Activated naive CD8-positive, alpha-beta T cell treated with anti-CD3 and anti-CD28 coated beads for 36 hours (primary cell): ENCODE measurements around the gene ST6GALNAC4. TPM values are rescaled to one million over a fixed set of nuclear protein-coding genes. Genes with fewer than 3 reads are reported as not detected.

Experiments used
- DNase-seq: peaks from one replicate; pipeline ENCODE4 v3.0.0; 2021
- H3K27ac Mint-ChIP-seq: one replicate; pipeline ENCODE4 v1.8.0; 2022; ENCODE audit warnings: mild to moderate bottlenecking, moderate library complexity, mixed read lengths
- H3K27me3 Mint-ChIP-seq: one replicate; pipeline ENCODE4 v1.8.0; 2022; ENCODE audit warnings: mild to moderate bottlenecking, mixed read lengths
- H3K36me3 Mint-ChIP-seq: one replicate; pipeline ENCODE4 v1.8.0; 2021; ENCODE audit warnings: mild to moderate bottlenecking, mixed read lengths
- H3K4me1 Mint-ChIP-seq: one replicate; pipeline ENCODE4 v1.8.0; 2021; ENCODE audit warnings: mixed read lengths
- H3K4me3 Mint-ChIP-seq: one replicate; pipeline ENCODE4 v1.8.0; 2022; ENCODE audit warnings: mild to moderate bottlenecking, moderate library complexity, mixed read lengths
- H3K9me3 Mint-ChIP-seq: one replicate; pipeline ENCODE4 v1.8.0; 2022; ENCODE audit warnings: mixed read lengths
- total RNA-seq, 2 experiments: library from RNA; stranded (reverse); gene quantifications; one replicate each; pipeline ENCODE4 v1.2.3, GENCODE V29; 2021

Gene ST6GALNAC4
- total RNA-seq, 2 experiments from 2014 or later: 45.3 to 51.2 TPM

DNA sequence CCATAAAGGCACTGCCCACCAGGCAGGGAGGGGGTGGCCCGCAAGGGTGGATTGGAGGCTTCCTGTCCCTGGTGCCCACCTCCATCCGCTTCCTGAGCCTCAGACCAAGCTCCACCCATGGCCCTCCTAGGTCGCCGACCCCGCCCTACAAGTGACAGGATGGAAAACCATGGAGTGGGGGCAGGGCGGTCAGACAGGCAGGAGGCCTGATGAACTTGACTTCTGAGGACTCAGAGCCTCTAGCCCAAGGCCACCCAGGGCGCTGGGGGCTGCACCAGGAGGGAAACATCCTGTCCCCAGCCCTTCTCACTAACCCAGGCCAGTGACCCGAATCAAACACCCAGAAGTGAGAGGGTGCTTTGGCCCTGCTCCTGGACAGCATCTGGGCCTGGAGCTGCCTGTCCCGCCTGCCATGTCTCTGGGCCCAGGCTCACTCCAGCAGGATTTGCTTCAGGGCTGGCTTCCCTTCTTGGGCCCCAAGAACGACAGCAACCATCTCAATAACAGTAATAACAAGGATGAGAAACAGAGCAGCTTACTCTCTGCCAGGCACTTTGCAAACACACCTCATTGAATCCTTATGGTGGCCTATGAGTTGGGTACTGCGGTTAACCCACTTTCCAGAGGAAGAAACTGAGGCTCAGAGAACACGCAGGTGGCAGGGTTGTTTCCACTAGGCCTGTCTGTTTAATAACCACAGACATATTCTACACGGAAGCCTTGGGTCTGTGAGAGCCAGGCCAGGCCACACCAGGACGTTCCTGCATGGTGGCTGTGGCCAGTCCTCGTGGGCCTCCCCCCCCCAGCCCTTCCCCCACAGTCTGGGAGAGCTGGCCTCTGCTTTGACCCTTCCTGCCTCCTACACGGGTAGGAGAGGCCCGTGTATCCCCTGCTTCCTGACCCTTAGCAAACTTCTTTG lies 13.0 kb downstream of the ST6GALNAC4 start:
- no peaks in the 10 kb centered on the region for H3K27me3 Mint-ChIP-seq
- H3K36me3 Mint-ChIP-seq: peaks cover 15% of the 10 kb centered on the region
- peak overlapping the region; percentile 97 for H3K27ac Mint-ChIP-seq
- peak overlapping the region; percentile 85 for H3K4me3 Mint-ChIP-seq
- DNase-seq: peak; percentile 91
- peaks cover 54% of the 10 kb centered on the region for H3K4me1 Mint-ChIP-seq
- no peaks in the 10 kb centered on the region for H3K9me3 Mint-ChIP-seq

DNA sequence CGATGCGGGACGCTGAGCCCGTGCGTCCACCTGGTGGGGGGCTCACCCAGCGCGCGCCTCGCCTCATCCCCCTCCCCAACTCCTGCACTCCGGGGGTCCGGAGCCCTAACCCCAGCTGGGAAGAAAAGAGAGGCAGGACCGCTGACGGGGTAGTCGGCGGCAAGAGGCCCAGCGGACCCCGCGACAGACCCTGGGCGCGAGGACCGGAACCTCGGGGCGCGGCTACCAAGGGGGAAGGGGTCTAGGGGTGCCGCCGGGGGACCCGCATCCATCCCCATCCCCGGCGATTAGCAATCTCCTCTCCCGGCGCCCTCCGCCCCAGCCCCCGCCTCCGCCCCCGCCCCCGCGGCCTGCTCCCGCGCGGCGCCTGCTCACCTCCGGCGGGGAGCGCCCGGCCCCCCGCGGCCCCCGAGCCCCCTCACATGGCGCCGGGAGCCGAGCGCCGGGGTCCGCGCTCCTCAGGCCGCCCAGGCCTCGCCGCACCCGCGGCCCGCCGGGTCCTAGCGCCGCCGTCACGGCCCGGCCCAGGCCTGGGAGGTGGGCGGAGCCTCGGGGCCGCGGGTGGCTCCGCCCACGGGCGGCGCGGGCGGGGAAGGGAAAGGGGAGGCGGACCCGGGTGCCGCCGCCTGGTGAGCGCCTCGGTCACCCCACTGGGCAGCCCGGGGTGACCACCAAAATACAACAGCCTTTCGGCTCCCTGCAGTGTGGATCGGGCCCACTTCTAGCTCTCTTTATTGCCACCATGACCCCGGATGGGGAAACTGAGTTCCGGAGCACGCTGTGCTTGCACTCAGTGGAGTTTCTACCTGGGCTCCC lies 17.5 kb downstream of the ST6GALNAC4 start, which contains the start of gene ST6GALNAC6:
Gene ST6GALNAC6 (minus strand): TSS at position 476 of the 816 bp plus-strand sequence. CDS start 1,622 bp downstream, outside the sequence.
- Mint-ChIP-seq H3K27me3 (no peaks in the 10 kb centered on the region), H3K4me1 (peaks cover 36% of the 10 kb centered on the region)
- peak; percentile 87 for DNase-seq

DNA sequence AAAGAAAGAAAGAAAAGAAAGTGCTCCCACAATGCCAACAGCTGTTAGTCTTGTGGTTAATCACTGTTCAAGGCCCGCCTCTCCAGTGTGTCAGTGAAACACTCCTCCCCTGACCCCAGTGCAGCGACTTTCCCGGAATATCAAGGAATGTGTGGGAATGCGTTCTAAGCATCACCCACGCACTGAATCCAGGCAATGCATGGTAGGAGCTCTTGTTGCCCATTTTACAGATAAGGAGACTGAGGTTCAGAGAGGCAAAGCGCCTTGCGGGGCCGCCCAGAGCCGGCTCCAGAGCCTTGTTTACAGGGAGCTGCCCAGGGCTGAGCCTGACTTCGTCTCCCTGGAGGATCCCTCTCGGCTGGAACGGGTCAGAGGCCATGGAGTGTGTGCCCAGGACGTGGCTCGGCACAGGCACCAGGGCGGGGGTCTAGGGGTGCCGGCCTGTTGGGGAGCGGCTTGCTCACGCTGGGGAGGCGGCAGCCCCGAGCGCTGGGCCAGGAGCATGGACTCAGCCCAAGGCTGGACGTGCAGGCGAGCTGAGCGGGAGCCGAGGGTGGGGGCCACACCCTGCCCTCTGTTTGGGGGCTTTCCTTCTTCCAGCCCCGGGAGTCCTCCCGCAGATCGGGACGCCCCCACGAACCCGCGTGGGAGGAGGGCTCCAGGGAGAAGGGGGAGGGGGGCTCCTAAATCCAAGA lies 18.3 kb downstream of the ST6GALNAC4 start:
- H3K36me3 Mint-ChIP-seq: peaks cover 46% of the 10 kb centered on the region
- peak; percentile 41 for DNase-seq
- H3K27ac Mint-ChIP-seq: peak overlapping the region; percentile 83
- H3K4me1 Mint-ChIP-seq: peaks cover 29% of the 10 kb centered on the region
- H3K9me3 Mint-ChIP-seq: peaks cover 1% of the 10 kb centered on the region
- no peaks in the 10 kb centered on the region for H3K27me3 Mint-ChIP-seq
- peak overlapping the region; percentile 88 for H3K4me3 Mint-ChIP-seq

More for the DNA sequence above, 17.5 kb downstream of the ST6GALNAC4 start, which contains the start of gene ST6GALNAC6:
- peaks cover 43% of the 10 kb centered on the region for H3K36me3 Mint-ChIP-seq
- peak within 1 kb of the TSS; percentile 83 for H3K27ac Mint-ChIP-seq
- H3K4me3 Mint-ChIP-seq: peak within 1 kb of the TSS; percentile 88
- H3K9me3 Mint-ChIP-seq: peaks cover 1% of the 10 kb centered on the region

DNA sequence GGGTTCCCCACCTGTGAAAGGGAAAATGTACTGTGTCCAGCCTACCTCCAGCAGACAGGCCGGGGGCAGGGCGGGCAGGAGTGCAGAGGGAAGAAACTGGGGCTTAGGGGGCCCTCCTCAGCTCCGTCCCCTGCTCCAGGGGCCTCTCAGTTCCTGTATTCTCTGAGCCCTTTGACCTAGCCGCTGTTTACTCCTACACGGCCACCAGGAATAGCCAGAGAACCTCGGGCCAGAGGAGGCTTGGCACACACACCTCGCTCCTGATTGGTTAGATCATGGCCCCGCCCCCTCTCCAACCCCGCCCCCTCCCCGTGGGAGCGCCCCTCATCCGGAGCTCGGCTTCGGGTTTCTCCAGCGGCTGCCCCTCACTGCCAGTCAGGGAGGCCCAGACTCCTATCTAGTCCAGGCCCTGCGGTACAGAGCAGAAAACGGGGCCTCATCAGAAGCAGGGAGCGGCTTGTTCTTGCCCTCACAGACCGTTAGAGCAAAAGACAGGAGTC lies 19.6 kb downstream of the ST6GALNAC4 start:
- peaks cover 57% of the 10 kb centered on the region for H3K36me3 Mint-ChIP-seq
- H3K9me3 Mint-ChIP-seq: peaks cover 3% of the 10 kb centered on the region
- no peak for DNase-seq
- H3K27me3 Mint-ChIP-seq: no peaks in the 10 kb centered on the region
- H3K27ac Mint-ChIP-seq: no peak overlapping the region
- no peak overlapping the region for H3K4me3 Mint-ChIP-seq
- H3K4me1 Mint-ChIP-seq: peaks cover 24% of the 10 kb centered on the region

DNA sequence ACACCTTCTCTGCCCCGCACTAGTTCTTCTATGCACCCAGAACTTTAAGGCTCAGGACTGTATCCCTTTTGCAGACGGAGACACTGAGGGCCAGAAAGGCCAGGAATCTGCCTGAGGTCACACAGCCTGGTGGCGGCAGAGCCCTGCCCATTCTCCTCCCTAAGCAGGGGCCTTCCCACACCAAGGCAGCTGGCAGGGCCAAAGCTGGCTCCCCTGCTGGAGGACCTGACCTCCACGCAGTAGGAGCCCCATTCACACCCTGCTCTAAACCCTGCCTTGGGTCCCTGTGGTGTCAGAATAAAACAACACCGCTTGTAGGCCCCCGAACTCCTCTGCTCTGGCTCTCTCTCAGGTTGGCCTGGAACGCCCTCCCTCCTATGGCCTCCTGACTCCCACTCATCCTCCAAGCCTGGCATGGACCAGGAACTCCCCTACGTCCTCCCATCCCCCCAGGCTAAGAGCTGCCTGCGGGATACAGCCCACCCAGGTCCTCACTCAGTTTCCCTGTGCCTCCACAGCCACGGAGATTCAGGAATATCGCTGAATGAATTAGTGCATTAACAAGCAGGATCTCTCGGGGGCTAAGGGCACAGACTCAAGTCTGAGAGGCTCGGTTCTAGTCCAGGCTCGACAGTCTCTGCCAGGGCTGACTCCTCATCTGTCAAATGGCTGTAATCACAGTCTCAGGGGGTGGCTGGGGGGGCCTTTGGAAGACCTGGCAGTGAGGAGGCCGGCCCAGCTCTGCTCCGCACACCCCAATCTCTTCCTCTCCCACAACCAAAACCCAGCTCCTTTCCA lies 20.2 kb downstream of the ST6GALNAC4 start:
- no peak for DNase-seq
- peaks cover 57% of the 10 kb centered on the region for H3K36me3 Mint-ChIP-seq
- no peak overlapping the region for H3K27ac Mint-ChIP-seq
- peaks cover 20% of the 10 kb centered on the region for H3K4me1 Mint-ChIP-seq
- H3K4me3 Mint-ChIP-seq: no peak overlapping the region
- H3K27me3 Mint-ChIP-seq: no peaks in the 10 kb centered on the region
- H3K9me3 Mint-ChIP-seq: peaks cover 3% of the 10 kb centered on the region

DNA sequence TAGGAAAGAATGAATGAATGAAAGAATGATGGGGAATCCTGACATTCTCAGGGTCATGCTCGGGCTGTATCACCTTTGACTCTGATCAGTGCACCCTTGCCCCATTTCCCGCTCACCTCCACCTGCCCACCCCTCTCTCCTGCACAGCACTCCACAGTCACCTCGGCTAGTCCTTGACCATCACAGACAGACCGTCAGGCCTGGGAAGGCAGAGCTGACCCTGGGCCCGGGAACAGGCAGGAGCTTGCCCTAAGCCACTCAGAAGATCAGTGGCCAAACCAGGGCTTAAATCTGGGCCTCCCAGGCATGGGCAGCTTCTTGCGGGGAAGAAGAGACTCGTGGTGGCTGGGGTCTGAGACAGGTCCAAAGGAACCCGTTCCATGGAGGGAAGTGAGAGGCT lies 21.0 kb downstream of the ST6GALNAC4 start:
- Mint-ChIP-seq H3K4me3 (no peak overlapping the region), H3K9me3 (peaks cover 3% of the 10 kb centered on the region), H3K27me3 (no peaks in the 10 kb centered on the region), H3K36me3 (peaks cover 60% of the 10 kb centered on the region), H3K4me1 (peaks cover 17% of the 10 kb centered on the region), H3K27ac (no peak overlapping the region)
- DNase-seq: no peak

DNA sequence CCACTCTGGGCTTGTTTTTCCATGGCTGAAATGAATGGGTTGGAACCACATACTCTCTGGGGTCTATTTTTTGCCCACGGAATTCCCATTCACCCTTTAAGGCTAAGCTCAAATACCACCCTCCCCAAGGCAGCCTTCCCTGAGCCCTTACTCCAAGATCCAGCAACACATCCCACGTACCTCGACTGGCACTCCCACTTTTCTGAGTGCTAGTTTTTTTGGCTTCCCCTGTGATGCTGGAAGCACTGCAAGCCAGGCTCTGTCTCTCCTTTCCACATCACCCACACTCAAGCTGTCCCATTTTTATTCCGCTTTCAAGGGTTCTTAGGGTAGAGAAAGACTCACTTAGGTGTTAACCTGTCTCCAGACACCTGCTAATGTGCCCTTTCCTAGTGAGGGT lies 23.4 kb downstream of the ST6GALNAC4 start:
- no peak for DNase-seq
- Mint-ChIP-seq H3K9me3 (peaks cover 3% of the 10 kb centered on the region), H3K27ac (peak overlapping the region; percentile 17), H3K4me1 (peaks cover 9% of the 10 kb centered on the region), H3K36me3 (peaks cover 62% of the 10 kb centered on the region), H3K27me3 (no peaks in the 10 kb centered on the region), H3K4me3 (no peak overlapping the region)

DNA sequence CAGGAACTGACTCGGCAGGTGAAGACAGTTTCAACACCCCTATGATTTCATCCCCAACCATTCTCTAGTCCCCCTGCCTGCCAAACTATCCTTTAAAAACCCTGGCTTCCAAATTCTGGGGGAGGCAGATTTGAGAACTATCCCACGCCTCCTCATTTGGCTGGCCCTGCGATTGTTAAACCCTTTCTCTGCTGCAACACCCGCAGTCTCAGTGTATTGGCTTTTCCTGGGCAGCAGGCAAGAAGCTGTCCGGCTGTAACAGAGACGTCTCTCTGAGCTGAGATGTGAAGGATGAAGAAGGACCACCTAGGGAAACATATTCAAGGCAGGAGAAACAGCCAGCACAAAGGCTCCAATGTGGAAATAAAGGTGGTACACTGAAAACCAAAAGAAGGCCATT lies 24.0 kb downstream of the ST6GALNAC4 start:
- H3K4me3 Mint-ChIP-seq: no peak overlapping the region
- peaks cover 3% of the 10 kb centered on the region for H3K9me3 Mint-ChIP-seq
- DNase-seq: no peak
- H3K27me3 Mint-ChIP-seq: no peaks in the 10 kb centered on the region
- no peak overlapping the region for H3K27ac Mint-ChIP-seq
- peaks cover 8% of the 10 kb centered on the region for H3K4me1 Mint-ChIP-seq
- peaks cover 61% of the 10 kb centered on the region for H3K36me3 Mint-ChIP-seq

DNA sequence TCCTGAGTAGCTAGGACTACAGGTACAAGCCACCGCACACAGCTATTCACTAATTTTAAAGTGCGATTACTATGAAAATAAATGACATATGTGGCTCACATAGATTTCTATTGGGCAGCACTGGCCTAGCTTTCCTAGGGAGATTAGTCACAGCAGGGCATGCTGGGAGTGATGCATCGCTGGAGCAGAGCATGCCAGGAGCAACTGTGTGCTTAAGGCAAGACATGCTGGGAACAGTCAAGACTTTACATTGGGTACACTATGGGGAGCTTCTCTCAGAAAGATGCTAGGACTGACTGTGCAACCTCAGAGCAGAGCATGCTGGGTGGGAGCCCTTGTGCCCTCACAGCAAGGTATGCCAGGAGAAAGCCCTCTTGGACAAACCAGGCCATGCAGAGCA lies 26.8 kb downstream of the ST6GALNAC4 start:
- Mint-ChIP-seq H3K36me3 (peaks cover 48% of the 10 kb centered on the region), H3K27ac (no peak overlapping the region), H3K27me3 (no peaks in the 10 kb centered on the region), H3K9me3 (peaks cover 3% of the 10 kb centered on the region), H3K4me1 (peaks cover 8% of the 10 kb centered on the region), H3K4me3 (no peak overlapping the region)
- DNase-seq: no peak

DNA sequence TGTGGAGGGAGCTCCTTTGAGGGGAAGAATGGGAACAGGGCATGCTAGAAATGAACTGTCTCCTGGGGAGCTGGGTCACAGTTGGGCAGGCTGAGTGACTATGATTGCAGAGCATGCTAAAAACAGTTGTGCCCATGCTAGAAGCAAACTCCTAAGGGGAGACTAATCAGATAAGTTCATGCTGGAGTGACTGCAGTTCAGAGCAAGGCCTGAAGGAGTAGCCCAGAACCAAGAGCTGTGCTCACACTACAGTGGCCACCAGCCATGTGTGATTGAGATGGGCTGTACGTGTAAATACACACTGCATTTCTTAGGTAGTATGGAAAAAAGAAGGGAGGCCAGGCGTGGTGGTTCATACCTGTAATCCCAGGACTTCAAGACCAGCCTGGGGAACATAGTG lies 29.0 kb downstream of the ST6GALNAC4 start:
- no peak for DNase-seq
- Mint-ChIP-seq H3K9me3 (no peaks in the 10 kb centered on the region), H3K27ac (no peak overlapping the region), H3K27me3 (no peaks in the 10 kb centered on the region), H3K36me3 (peaks cover 39% of the 10 kb centered on the region), H3K4me3 (no peak overlapping the region), H3K4me1 (peaks cover 6% of the 10 kb centered on the region)

DNA sequence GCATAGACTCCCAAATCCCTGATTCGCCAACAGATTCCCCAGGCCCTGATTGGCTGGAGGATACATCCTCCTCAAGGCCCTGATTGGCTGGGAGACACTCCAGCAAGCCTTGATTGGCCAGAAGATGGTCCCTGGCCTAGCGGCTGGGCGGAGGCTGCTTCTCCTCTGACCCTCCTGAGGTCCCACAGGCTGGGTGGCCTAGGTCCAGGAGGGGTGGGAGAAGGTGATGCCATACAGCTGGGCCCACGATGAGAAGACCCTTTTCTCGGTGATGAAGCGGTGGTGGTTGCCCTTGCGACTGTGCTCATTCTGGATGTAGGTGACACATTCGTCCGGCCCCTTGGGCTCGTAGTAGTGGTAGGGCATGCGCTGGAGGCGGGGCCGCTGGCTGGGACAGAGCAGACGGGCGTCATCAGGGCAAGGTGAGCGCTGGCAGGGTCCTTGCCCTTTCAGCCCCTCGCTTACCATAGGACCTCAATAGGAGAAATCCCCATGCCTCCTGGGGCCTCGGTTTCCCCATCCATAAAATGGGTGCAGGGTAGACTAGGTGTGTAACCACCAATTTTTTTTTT lies 30.4 kb downstream of the ST6GALNAC4 start:
- no peak for DNase-seq
- peaks cover 7% of the 10 kb centered on the region for H3K4me1 Mint-ChIP-seq
- H3K27ac Mint-ChIP-seq: no peak overlapping the region

DNA sequence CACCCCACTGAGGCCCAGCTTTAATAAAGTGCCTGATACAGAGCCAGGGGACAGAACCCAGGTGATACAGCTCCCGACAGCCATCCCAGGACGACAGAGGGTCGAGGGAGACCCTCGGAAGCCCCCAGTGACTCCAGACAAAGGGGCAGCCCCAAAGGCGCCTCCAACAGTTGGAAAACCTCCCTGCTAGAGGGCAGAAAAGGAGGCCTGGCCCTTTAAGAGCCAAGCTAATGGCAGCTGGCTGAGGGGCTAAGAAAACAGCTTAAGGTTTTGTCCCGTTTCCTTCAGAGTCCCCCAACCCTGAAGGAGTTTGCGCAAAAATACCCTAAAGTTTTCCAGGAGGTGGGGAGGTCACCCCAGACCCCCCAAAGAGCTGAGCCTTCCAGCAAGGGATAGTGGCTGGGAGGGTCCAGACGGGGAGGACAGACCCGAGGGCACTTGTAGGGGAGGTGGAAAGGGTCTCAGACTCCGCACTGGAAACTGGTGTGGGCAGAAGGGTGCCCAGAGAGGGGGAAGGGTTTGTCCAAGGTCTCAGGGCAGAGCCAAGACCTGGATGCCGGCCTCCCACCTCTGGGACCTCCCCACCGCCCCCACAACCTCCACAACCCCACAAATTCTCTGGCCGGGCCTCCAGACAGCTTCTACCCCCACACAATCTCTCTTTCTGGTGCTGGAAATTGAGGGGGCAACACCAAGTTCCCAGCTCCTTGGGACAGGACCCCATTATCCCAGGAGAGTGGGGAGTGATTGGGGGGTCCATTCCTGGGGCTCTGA lies 31.1 kb downstream of the ST6GALNAC4 start:
- H3K9me3 Mint-ChIP-seq: no peaks in the 10 kb centered on the region
- no peaks in the 10 kb centered on the region for H3K27me3 Mint-ChIP-seq
- no peak for DNase-seq
- H3K27ac Mint-ChIP-seq: no peak overlapping the region
- peaks cover 30% of the 10 kb centered on the region for H3K36me3 Mint-ChIP-seq
- peaks cover 7% of the 10 kb centered on the region for H3K4me1 Mint-ChIP-seq
- no peak overlapping the region for H3K4me3 Mint-ChIP-seq

More for the DNA sequence above, 30.4 kb downstream of the ST6GALNAC4 start:
- peaks cover 33% of the 10 kb centered on the region for H3K36me3 Mint-ChIP-seq
- no peaks in the 10 kb centered on the region for H3K9me3 Mint-ChIP-seq
- no peaks in the 10 kb centered on the region for H3K27me3 Mint-ChIP-seq
- no peak overlapping the region for H3K4me3 Mint-ChIP-seq

DNA sequence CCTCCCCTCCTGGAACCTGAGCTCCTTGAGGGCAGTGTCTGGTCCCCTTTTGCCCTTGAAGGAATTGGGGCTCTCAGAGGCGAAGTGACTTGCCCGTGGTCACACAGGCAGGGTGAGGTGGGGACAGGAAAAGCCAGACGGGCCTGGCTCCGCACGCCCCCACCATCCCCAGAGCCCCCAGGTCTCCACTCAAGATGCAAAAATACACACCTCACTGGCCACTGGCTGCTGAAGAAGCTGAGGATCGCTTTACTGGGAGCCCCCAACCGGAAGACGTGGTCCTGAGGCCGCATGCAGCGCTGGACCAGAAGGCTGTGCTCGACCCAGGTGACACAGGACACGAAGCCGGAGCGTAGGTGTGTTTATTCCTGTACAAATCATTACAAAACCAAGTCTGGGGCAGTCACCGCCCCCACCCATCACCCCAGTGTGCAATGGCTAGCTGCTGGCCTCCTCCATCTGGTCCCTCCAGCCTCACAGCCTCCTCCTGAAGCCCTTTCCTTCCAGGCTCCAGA lies 31.8 kb downstream of the ST6GALNAC4 start:
- DNase-seq: no peak
- no peaks in the 10 kb centered on the region for H3K27me3 Mint-ChIP-seq
- H3K9me3 Mint-ChIP-seq: no peaks in the 10 kb centered on the region
- H3K27ac Mint-ChIP-seq: no peak overlapping the region
- no peak overlapping the region for H3K4me3 Mint-ChIP-seq
- peaks cover 26% of the 10 kb centered on the region for H3K36me3 Mint-ChIP-seq
- peaks cover 7% of the 10 kb centered on the region for H3K4me1 Mint-ChIP-seq
